ENCODE results near the gene SLC25A43.

The SLC25A43 gene

DNA sequence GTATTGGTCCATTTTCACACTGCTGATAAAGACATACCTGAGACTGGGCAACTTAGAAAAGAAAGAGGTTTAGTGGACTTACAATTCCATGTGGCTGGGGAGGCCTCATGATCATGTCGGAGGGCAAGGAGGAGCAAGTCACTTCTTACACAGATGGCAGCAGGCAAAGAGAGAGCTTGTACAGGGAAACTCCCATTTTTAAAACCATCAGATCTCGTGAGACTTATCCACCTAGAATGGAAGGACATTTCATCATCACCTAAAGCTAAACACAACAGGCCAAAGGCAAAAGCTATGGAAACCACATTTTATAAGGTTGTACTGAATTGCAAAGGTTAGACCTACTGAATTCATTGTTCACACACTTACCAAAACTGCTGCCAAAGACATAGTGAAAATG, 6.0 kb upstream of the SLC25A43 start:
- H4K8ac ChIP-seq (ENCODE audit: low read length): no peak overlapping the region
- 100% methylated on average over 1 of the region's 2 CpGs for WGBS

DNA sequence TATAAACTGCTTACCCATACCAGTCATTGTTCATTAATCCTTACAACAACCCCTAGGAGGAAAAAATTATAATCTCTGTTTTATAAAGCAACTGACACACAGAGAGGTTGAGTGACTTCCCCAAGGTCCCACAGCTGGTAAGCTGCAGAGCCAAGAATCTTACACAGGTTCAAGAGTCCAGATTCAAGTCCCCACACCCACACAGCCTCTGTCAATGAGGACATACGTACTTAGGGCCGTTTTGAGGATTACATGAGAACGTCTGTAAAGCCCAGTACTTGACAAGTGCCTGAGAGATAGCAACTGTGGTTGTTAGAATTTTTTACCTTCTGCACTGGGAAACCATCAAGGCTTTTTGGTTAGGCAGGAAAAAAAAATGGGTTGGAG, 556 bp upstream of the SLC25A43 start:
- Histone ChIP-seq H3K9ac (ENCODE audit: low read length) (peak overlapping the region; percentile 88), H2AK5ac (ENCODE audit: low read length, severe bottlenecking) (no peak overlapping the region), H3K18ac (ENCODE audit: low read depth in 1 of 2, low read length in 2 of 2) (peak overlapping the region; percentile 46 to 79), H2BK5ac (ENCODE audit: low read depth, low read length, poor library complexity, severe bottlenecking) (no peak overlapping the region), H3K27me3 (ENCODE audit: control insufficient read depth in 1 of 2, insufficient read depth in 1 of 2, low read length in 2 of 2) (no peaks in the 10 kb centered on the region), H3K36me3 (ENCODE audit: control insufficient read depth in 1 of 2, insufficient read depth in 2 of 2, low read depth in 1 of 2, low read length in 2 of 2) (no peaks in the 10 kb centered on the region), H2BK120ac (ENCODE audit: low read depth, low read length) (peak overlapping the region; percentile 49), H3K4me3 (ENCODE audit: insufficient read depth in 1 of 2, low read depth in 1 of 2, low read length in 2 of 2) (peak overlapping the region in 1 of 2 experiments; percentile 81), H3K14ac (ENCODE audit: low read length in 2 of 2) (no peak overlapping the region), H3K4ac (ENCODE audit: low read depth in 1 of 2, low read length in 2 of 2) (no peak overlapping the region), H4K8ac (ENCODE audit: low read length) (no peak overlapping the region), H3K9me3 (ENCODE audit: control insufficient read depth, low read length) (no peaks in the 10 kb centered on the region), H3K4me1 (ENCODE audit: control insufficient read depth, insufficient read depth, low read depth, low read length) (no peaks in the 10 kb centered on the region), H2AFZ (ENCODE audit: low read depth, low read length) (peak overlapping the region; percentile 93), H3K79me1 (replicated peaks; ENCODE audit: low read length, poor library complexity, severe bottlenecking) (peaks cover 3% of the 10 kb centered on the region), H2BK15ac (ENCODE audit: low read depth, poor library complexity, severe bottlenecking) (no peak overlapping the region), H4K91ac (ENCODE audit: low read length) (no peak overlapping the region), H3K23ac (ENCODE audit: low read length in 2 of 2) (no peak overlapping the region), H3K27ac (ENCODE audit: low read length, poor library complexity, severe bottlenecking) (no peak overlapping the region), H3K4me2 (ENCODE audit: low read length, poor library complexity, severe bottlenecking) (peak overlapping the region; percentile 75), H2BK12ac (ENCODE audit: low read length in 2 of 2) (no peak overlapping the region)
- peak; percentile 24 for DNase-seq
- 5% methylated on average over 3 of the region's 3 CpGs for WGBS

More for the DNA sequence above, 6.0 kb upstream of the SLC25A43 start:
- H3K23ac ChIP-seq (ENCODE audit: low read length in 2 of 2): no peak overlapping the region
- no peak overlapping the region for H2BK5ac ChIP-seq (ENCODE audit: low read depth, low read length, poor library complexity, severe bottlenecking)
- no peak overlapping the region for H3K27ac ChIP-seq (ENCODE audit: low read length, poor library complexity, severe bottlenecking)
- no peak overlapping the region for H2AFZ ChIP-seq (ENCODE audit: low read depth, low read length)
- no peak overlapping the region for H3K14ac ChIP-seq (ENCODE audit: low read length in 2 of 2)
- no peaks in the 10 kb centered on the region for H3K9me3 ChIP-seq (ENCODE audit: control insufficient read depth, low read length)
- H2BK12ac ChIP-seq (ENCODE audit: low read length in 2 of 2): no peak overlapping the region
- no peak overlapping the region for H2BK15ac ChIP-seq (ENCODE audit: low read depth, poor library complexity, severe bottlenecking)
- no peak overlapping the region for H2BK120ac ChIP-seq (ENCODE audit: low read depth, low read length)
- H2AK5ac ChIP-seq (ENCODE audit: low read length, severe bottlenecking): no peak overlapping the region
- no peak overlapping the region for H3K4me3 ChIP-seq (ENCODE audit: insufficient read depth in 1 of 2, low read depth in 1 of 2, low read length in 2 of 2)
- no peak overlapping the region for H4K91ac ChIP-seq (ENCODE audit: low read length)
- H3K4me1 ChIP-seq (ENCODE audit: control insufficient read depth, insufficient read depth, low read depth, low read length): no peaks in the 10 kb centered on the region
- H3K4ac ChIP-seq (ENCODE audit: low read depth in 1 of 2, low read length in 2 of 2): no peak overlapping the region
- DNase-seq: no peak
- H3K4me2 ChIP-seq (ENCODE audit: low read length, poor library complexity, severe bottlenecking): no peak overlapping the region
- H3K36me3 ChIP-seq (ENCODE audit: control insufficient read depth in 1 of 2, insufficient read depth in 2 of 2, low read depth in 1 of 2, low read length in 2 of 2): no peaks in the 10 kb centered on the region
- H3K9ac ChIP-seq (ENCODE audit: low read length): no peak overlapping the region
- no peaks in the 10 kb centered on the region for H3K27me3 ChIP-seq (ENCODE audit: control insufficient read depth in 1 of 2, insufficient read depth in 1 of 2, low read length in 2 of 2)
- H3K18ac ChIP-seq (ENCODE audit: low read depth in 1 of 2, low read length in 2 of 2): no peak overlapping the region
- H3K79me1 ChIP-seq (replicated peaks; ENCODE audit: low read length, poor library complexity, severe bottlenecking): no peaks in the 10 kb centered on the region

DNA sequence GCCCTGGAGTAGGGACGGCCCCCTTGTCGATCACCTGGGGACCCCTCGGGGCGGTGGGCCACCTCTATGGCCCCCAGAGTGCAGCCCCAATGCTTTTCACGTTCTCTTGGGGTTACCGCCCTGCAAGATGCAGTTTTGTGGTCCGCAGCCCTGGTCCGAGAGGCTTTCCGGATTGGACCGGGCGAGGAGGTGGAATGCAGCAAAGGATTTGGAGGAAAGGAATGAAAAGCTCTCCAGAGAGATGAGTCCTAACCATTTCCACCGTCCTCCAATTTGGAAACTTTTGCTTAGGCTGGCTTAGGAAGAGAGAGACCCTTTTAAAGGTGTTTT, 601 bp downstream of the SLC25A43 start:
- WGBS: no CpG with 5 or more reads among the region's 12 CpGs

DNA sequence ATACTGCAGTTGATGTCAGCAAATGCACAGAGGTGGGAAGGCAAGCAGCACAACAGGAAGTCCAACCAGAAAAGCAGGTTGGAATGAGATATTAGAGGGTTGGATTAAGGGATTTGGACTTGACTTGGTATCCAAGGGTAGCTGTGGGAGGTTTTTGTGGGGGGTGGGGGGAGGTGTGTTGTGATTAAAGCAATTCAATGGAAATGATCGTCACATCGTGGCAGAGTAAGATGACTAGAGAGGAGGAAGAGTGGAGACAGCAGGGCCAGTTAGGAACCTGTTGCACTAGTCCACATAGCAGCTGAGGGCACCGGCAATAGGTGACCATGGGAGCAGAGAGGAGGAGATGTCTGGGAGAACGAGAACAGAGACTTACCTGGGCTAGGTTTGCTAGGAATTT, 2.4 kb downstream of the SLC25A43 start:
- H3K27me3 ChIP-seq (ENCODE audit: control insufficient read depth in 1 of 2, insufficient read depth in 1 of 2, low read length in 2 of 2): no peaks in the 10 kb centered on the region
- H2BK12ac ChIP-seq (ENCODE audit: low read length in 2 of 2): no peak overlapping the region
- H3K4me3 ChIP-seq (ENCODE audit: insufficient read depth in 1 of 2, low read depth in 1 of 2, low read length in 2 of 2): no peak overlapping the region
- H3K14ac ChIP-seq (ENCODE audit: low read length in 2 of 2): no peak overlapping the region
- no peak overlapping the region for H4K8ac ChIP-seq (ENCODE audit: low read length)
- H2BK120ac ChIP-seq (ENCODE audit: low read depth, low read length): no peak overlapping the region
- no peak overlapping the region for H3K4ac ChIP-seq (ENCODE audit: low read depth in 1 of 2, low read length in 2 of 2)
- no peak overlapping the region for H3K4me2 ChIP-seq (ENCODE audit: low read length, poor library complexity, severe bottlenecking)
- WGBS: 100% methylated on average over 2 of the region's 4 CpGs
- H3K27ac ChIP-seq (ENCODE audit: low read length, poor library complexity, severe bottlenecking): no peak overlapping the region
- H3K9ac ChIP-seq (ENCODE audit: low read length): no peak overlapping the region
- no peak overlapping the region for H4K91ac ChIP-seq (ENCODE audit: low read length)
- no peak overlapping the region for H3K18ac ChIP-seq (ENCODE audit: low read depth in 1 of 2, low read length in 2 of 2)
- H3K36me3 ChIP-seq (ENCODE audit: control insufficient read depth in 1 of 2, insufficient read depth in 2 of 2, low read depth in 1 of 2, low read length in 2 of 2): peaks cover 0 to 3% of the 10 kb centered on the region in 2 experiments
- H2BK5ac ChIP-seq (ENCODE audit: low read depth, low read length, poor library complexity, severe bottlenecking): no peak overlapping the region
- H2AFZ ChIP-seq (ENCODE audit: low read depth, low read length): no peak overlapping the region
- H3K9me3 ChIP-seq (ENCODE audit: control insufficient read depth, low read length): no peaks in the 10 kb centered on the region
- peaks cover 6% of the 10 kb centered on the region for H3K79me1 ChIP-seq (replicated peaks; ENCODE audit: low read length, poor library complexity, severe bottlenecking)
- H2AK5ac ChIP-seq (ENCODE audit: low read length, severe bottlenecking): no peak overlapping the region
- H3K23ac ChIP-seq (ENCODE audit: low read length in 2 of 2): no peak overlapping the region
- H2BK15ac ChIP-seq (ENCODE audit: low read depth, poor library complexity, severe bottlenecking): no peak overlapping the region
- DNase-seq: no peak
- H3K4me1 ChIP-seq (ENCODE audit: control insufficient read depth, insufficient read depth, low read depth, low read length): no peaks in the 10 kb centered on the region

More for the DNA sequence above, 601 bp downstream of the SLC25A43 start:
- Histone ChIP-seq H2BK12ac (ENCODE audit: low read length in 2 of 2) (no peak overlapping the region), H3K4me3 (ENCODE audit: insufficient read depth in 1 of 2, low read depth in 1 of 2, low read length in 2 of 2) (peak overlapping the region; percentile 81 to 85), H3K18ac (ENCODE audit: low read depth in 1 of 2, low read length in 2 of 2) (peak overlapping the region in 1 of 2 experiments; percentile 91), H3K14ac (ENCODE audit: low read length in 2 of 2) (peak overlapping the region in 1 of 2 experiments; percentile 32), H3K4me2 (ENCODE audit: low read length, poor library complexity, severe bottlenecking) (peak overlapping the region; percentile 75), H3K27me3 (ENCODE audit: control insufficient read depth in 1 of 2, insufficient read depth in 1 of 2, low read length in 2 of 2) (no peaks in the 10 kb centered on the region), H4K91ac (ENCODE audit: low read length) (no peak overlapping the region), H3K9me3 (ENCODE audit: control insufficient read depth, low read length) (no peaks in the 10 kb centered on the region), H3K36me3 (ENCODE audit: control insufficient read depth in 1 of 2, insufficient read depth in 2 of 2, low read depth in 1 of 2, low read length in 2 of 2) (no peaks in the 10 kb centered on the region), H4K8ac (ENCODE audit: low read length) (no peak overlapping the region), H2BK5ac (ENCODE audit: low read depth, low read length, poor library complexity, severe bottlenecking) (no peak overlapping the region), H3K79me1 (replicated peaks; ENCODE audit: low read length, poor library complexity, severe bottlenecking) (peaks cover 3% of the 10 kb centered on the region), H3K4ac (ENCODE audit: low read depth in 1 of 2, low read length in 2 of 2) (no peak overlapping the region), H3K23ac (ENCODE audit: low read length in 2 of 2) (no peak overlapping the region), H3K4me1 (ENCODE audit: control insufficient read depth, insufficient read depth, low read depth, low read length) (no peaks in the 10 kb centered on the region), H2AFZ (ENCODE audit: low read depth, low read length) (peak overlapping the region; percentile 27), H2AK5ac (ENCODE audit: low read length, severe bottlenecking) (no peak overlapping the region), H3K9ac (ENCODE audit: low read length) (peak overlapping the region; percentile 88), H3K27ac (ENCODE audit: low read length, poor library complexity, severe bottlenecking) (no peak overlapping the region), H2BK120ac (ENCODE audit: low read depth, low read length) (no peak overlapping the region), H2BK15ac (ENCODE audit: low read depth, poor library complexity, severe bottlenecking) (no peak overlapping the region)
- no peak for DNase-seq

Measured in mesenchymal stem cell (in vitro differentiated cells and primary cell).